Prostate gland (tissue), 2 donors: ENCODE measurements around the gene PERP. TPM values are rescaled to one million over a fixed set of nuclear protein-coding genes. Genes with fewer than 3 reads are reported as not detected.
A peak's percentile ranks its signal among the peaks of the same experiment; 100 is the strongest.

Experiments used
- DNase-seq: peaks from one replicate; pipeline ENCODE4 v3.0.0-alpha.2; 2019; ENCODE audit warnings: low spot score
- H3K27ac ChIP-seq, 2 donors: fragments of 200-600 bp; sonication (generic); 2 replicates each; pipeline ENCODE4 v1.5.1; 2017 to 2019
- H3K27me3 ChIP-seq: fragments of 200-600 bp; sonication (generic); replicated peaks from 2 replicates; pipeline ENCODE4 v1.5.1; 2019; ENCODE audit not compliant: insufficient read depth
- H3K36me3 ChIP-seq, 2 donors: fragments of 200-600 bp; sonication (generic); 1 replicate in 1 of 2; 2 replicates in 1 of 2; pipeline versions ENCODE4 v1.5.1 to v1.8.1; 2017 to 2019
- H3K4me1 ChIP-seq: fragments of 200-600 bp; sonication (generic); replicated peaks from 2 replicates; pipeline ENCODE4 v1.5.1; 2019
- H3K4me3 ChIP-seq, 2 donors: fragments of 200-600 bp; sonication (generic); 2 replicates each; pipeline ENCODE4 v1.5.1; 2017 to 2019
- H3K9me3 ChIP-seq: fragments of 200-600 bp; sonication (generic); 2 replicates; pipeline ENCODE4 v1.5.1; 2017
- POLR2A ChIP-seq: fragments of 450-650 bp; IDR thresholded peaks from one replicate; pipeline ENCODE4 v1.6.1; 2016; ENCODE audit warnings: antibody characterized with exemption, mild to moderate bottlenecking
- POLR2AphosphoS5 ChIP-seq: sonication (generic); formaldehyde crosslinking; IDR thresholded peaks from one replicate; pipeline ENCODE4 v1.6.1; 2017; ENCODE audit warnings: antibody characterized with exemption
- WGBS: methylation state at CpG from one replicate; pipeline ENCODE4 v1.1.5; 2018; 5-methylcytosine and 5-hydroxymethylcytosine counted together
- intact Hi-C: fragments of 100-400 bp; cut with DNase I; formaldehyde crosslinking; loops from one replicate; pipeline ENCODE4 v1.14.2; 2022
- total RNA-seq, 2 donors: library from RNA; depleted of rRNA; stranded (reverse); fragments of >200 nt; gene quantifications; one replicate each; pipeline ENCODE4 v1.1.0, GENCODE V29; 2016
- TF ChIP-seq, protein P1 (sequence below), 4 experiments: fragments of 200-600 bp in 2 of 4; fragments of 450-650 bp in 2 of 4; sonication (generic) in 2 of 4; IDR thresholded peaks; 1 replicate in 3 of 4; 2 replicates in 1 of 4; pipeline ENCODE4 v1.5.1; 2016 to 2019; ENCODE audit warnings: antibody characterized with exemption in 4 of 4, mild to moderate bottlenecking in 2 of 4, moderate library complexity in 2 of 4

PERP gene
- total RNA-seq, 2 donors from 2014 or later, result 64.4 to 149 TPM

DNA sequence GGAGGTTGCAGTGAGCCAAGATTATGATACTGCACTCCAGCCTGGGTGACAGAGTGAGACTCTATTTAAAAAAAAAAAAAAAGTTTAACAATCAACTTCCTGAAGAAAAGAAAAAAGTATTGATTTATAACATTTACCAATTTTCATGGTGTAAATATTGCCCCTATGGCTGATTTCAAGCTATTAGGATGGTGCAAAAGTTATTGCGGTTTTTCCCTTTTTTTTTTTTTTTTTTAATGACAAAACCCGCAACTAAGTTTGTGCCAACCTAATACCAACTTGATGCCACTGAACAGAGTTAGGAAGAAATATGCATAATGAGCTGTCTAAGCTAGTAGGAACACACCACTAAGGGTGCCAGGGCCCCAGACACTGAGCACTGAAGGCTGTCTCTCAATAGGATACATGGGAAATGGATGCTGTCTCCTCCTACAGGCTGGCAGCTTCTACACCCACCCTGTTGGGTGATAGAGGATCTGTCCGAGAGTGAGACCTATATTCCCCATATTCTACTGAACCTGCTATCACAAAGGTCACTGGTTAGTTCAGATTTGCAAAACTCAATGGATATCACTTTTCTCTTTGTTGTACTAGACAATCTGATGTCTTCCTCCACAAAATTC is 6.5 kb upstream of the PERP start:
- TF ChIP-seq, protein P1, sequence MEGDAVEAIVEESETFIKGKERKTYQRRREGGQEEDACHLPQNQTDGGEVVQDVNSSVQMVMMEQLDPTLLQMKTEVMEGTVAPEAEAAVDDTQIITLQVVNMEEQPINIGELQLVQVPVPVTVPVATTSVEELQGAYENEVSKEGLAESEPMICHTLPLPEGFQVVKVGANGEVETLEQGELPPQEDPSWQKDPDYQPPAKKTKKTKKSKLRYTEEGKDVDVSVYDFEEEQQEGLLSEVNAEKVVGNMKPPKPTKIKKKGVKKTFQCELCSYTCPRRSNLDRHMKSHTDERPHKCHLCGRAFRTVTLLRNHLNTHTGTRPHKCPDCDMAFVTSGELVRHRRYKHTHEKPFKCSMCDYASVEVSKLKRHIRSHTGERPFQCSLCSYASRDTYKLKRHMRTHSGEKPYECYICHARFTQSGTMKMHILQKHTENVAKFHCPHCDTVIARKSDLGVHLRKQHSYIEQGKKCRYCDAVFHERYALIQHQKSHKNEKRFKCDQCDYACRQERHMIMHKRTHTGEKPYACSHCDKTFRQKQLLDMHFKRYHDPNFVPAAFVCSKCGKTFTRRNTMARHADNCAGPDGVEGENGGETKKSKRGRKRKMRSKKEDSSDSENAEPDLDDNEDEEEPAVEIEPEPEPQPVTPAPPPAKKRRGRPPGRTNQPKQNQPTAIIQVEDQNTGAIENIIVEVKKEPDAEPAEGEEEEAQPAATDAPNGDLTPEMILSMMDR (IDR thresholded peaks at IDR 0.05), result no peak
- TF ChIP-seq POLR2A, result no peak
- TF ChIP-seq POLR2AphosphoS5, result no peak
- no peak overlapping the region for H3K27ac ChIP-seq
- 83% methylated on average over 3 of the region's 3 CpGs for WGBS
- H3K27me3 ChIP-seq, result no peaks in the 10 kb centered on the region
- H3K9me3 ChIP-seq, result no peaks in the 10 kb centered on the region
- intact Hi-C loops, result loop anchor here (10.0 kb wide), 3 partner anchors 291 to 651 kb away; partner anchors contain the start of gene HEBP2
- no peaks in the 10 kb centered on the region for H3K4me1 ChIP-seq
- H3K36me3 ChIP-seq, result no peaks in the 10 kb centered on the region
- no peak for DNase-seq
- H3K4me3 ChIP-seq, result no peak overlapping the region

- no peaks in the 10 kb centered on the region for H3K36me3 ChIP-seq
- H3K9me3 ChIP-seq, result no peaks in the 10 kb centered on the region
- no peak overlapping the region for H3K4me3 ChIP-seq
- no peaks in the 10 kb centered on the region for H3K4me1 ChIP-seq
- H3K27me3 ChIP-seq, result no peaks in the 10 kb centered on the region
- intact Hi-C loops, result loop anchor here (10.0 kb wide), 3 partner anchors 295 to 655 kb away; partner anchors contain the start of gene HEBP2
- TF ChIP-seq POLR2A (no peak), POLR2AphosphoS5 (no peak)
- TF ChIP-seq, protein P1 (IDR thresholded peaks at IDR 0.05), result no peak
- DNase-seq, result no peak
- H3K27ac ChIP-seq, result no peak overlapping the region
- WGBS, result 84% methylated on average over 3 of the region's 3 CpGs
Observed at GRCh38 chr6:138110229-138110628, 3.0 kb upstream of the PERP start.

DNA sequence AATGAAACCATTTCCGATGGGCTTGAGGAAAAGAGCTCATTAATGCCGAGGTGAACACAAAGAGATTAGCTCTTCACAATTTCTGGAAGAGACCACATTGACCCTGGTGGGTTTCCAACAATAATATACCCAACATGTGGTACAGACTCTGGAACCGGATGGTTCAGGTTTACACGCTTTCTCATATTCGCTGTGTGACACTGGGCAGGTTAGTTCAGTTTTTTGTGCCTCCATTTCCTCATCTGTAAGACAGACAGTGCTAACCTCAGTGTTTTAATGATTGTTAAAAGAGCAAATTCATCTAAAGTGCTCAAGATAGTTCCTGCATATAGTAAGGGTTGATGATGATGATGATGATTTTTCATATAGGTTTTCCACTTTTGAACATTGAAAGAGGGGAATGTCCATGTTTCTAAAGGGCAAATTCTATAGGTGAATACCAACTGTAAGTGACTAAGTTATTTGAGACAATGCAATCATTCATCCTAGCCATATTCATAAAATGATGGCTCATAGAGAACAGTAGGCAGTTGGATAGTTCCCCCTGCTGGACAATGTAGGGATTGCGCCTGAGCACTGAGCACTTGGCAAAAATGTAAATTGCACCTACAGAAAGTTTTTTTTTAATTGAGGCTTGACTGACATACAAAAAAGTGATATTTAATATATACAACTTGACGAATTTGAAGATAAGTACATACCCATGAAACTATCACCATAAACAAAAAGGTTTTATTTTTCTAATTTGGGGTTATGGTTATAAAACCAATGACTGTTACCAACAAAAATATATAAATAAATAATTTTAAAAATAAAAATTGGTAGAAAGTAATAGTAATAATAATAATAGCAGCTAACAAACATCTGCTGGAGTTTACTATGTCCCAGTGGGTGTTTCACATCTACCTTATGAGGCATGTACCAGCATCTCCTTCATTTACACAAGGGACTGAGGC is 2.1 kb upstream of the PERP start:
- intact Hi-C loops, result loop anchor here (1.0 to 10.0 kb wide), 3 partner anchors 108 to 402 kb away; partner anchors contain the start of gene TNFAIP3
- Histone ChIP-seq H3K4me1 (no peaks in the 10 kb centered on the region), H3K4me3 (no peak overlapping the region), H3K36me3 (no peaks in the 10 kb centered on the region), H3K27ac (peak overlapping the region; percentile 34 to 99), H3K9me3 (no peaks in the 10 kb centered on the region), H3K27me3 (no peaks in the 10 kb centered on the region)
- DNase-seq, result peak; percentile 73
- TF ChIP-seq, protein P1 (IDR thresholded peaks at IDR 0.05), result peak; percentile 95 to 98 (median 97)
- no peak for TF ChIP-seq POLR2A
- TF ChIP-seq POLR2AphosphoS5, result peak; percentile 44
- 18% methylated on average over 7 of the region's 7 CpGs for WGBS

- Histone ChIP-seq H3K9me3 (no peaks in the 10 kb centered on the region), H3K36me3 (no peaks in the 10 kb centered on the region), H3K4me1 (no peaks in the 10 kb centered on the region), H3K27me3 (no peaks in the 10 kb centered on the region), H3K27ac (peak overlapping the region; percentile 95 to 99), H3K4me3 (peak overlapping the region; percentile 77 to 93)
- TF ChIP-seq POLR2AphosphoS5, result no peak
- TF ChIP-seq, protein P1 (IDR thresholded peaks at IDR 0.05), result peak in 1 of 4 experiments; percentile 1
- 7% methylated on average over 24 of the region's 24 CpGs for WGBS
- intact Hi-C loops, result loop anchor here (5.0 to 10.0 kb wide), 2 partner anchors 243 to 401 kb away; partner anchors contain the start of gene TNFAIP3
- DNase-seq, result peak; percentile 26
Observed at GRCh38 chr6:138107752-138108592, 753 bp upstream of the PERP start.
